Colonic mucosa (tissue), 4 donors: ENCODE measurements around the gene CRIP2. TPM values are rescaled to one million over a fixed set of nuclear protein-coding genes. Genes with fewer than 3 reads are reported as not detected.

Experiments
- DNase-seq: peaks from one replicate; pipeline ENCODE4 v3.0.0-alpha.2; 2020
- H3K27ac ChIP-seq: fragments of 200-600 bp; one replicate; pipeline ENCODE4 v1.8.0; 2021
- H3K27me3 ChIP-seq: fragments of 200-600 bp; one replicate; pipeline ENCODE4 v1.8.0; 2021
- H3K36me3 ChIP-seq: fragments of 200-600 bp; one replicate; pipeline ENCODE4 v1.8.0; 2021
- H3K4me1 ChIP-seq: fragments of 200-600 bp; one replicate; pipeline ENCODE4 v1.8.0; 2021; ENCODE audit warnings: mild to moderate bottlenecking
- H3K4me3 ChIP-seq: fragments of 200-600 bp; one replicate; pipeline ENCODE4 v1.8.0; 2021
- H3K9ac ChIP-seq, 2 donors: one replicate each; pipeline ENCODE4 v1.7.0; 2013; ENCODE audit warnings: control low read depth in 2 of 2, low read depth in 2 of 2, low read length in 2 of 2
- H3K9me3 ChIP-seq: fragments of 200-600 bp; one replicate; pipeline ENCODE4 v1.8.0; 2021
- intact Hi-C: fragments of 100-400 bp; cut with DNase I; formaldehyde crosslinking; loops from one replicate; pipeline ENCODE4 v1.14.1; 2022
- total RNA-seq, 2 donors: library from RNA; stranded (reverse); fragmentation: NEBNext Ultra II Directional in 1 of 2; extraction: Animal tissue kit (Norgen Biotek cat#: 25700) in 1 of 2; gene quantifications; one replicate each; pipeline ENCODE4 v1.2.1, GENCODE V29; 2021
- TF ChIP-seq, protein P1 (sequence below): fragments of 200-600 bp; IDR thresholded peaks from one replicate; pipeline ENCODE4 v1.8.0; 2022; ENCODE audit warnings: antibody characterized with exemption, mild to moderate bottlenecking
- donor health status: healthy.
- donor health status: DM: no; HTN: no; CAD: no.
- donor health status: DM: no; HTN: no; CAD: no.

The CRIP2 gene
- total RNA-seq, 2 donors from 2014 or later, result 11.3 to 20.3 TPM

DNA sequence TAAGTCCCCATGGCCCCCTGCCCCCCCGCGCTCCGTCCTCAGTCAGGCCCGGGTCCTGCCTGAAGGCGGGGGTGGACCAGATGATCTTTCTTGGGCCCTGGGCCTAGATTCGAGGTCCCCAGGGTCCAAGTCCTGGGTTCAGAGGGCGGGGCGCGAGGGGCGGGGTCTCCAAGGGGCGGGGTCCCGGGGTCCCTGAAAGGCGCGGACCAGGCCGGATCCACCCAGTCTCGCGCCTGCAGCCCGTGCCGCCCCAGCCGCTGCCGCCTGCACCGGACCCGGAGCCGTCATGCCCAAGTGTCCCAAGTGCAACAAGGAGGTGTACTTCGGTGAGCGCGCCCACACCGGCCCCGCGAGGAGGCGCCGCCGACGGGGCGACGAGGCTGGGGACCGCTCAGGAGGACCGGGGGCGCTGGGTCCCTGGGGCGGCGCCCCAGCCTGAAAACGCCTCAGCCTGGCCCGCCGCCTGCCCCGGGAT, 12.4 kb downstream of the CRIP2 start:
- H3K36me3 ChIP-seq, result no peaks in the 10 kb centered on the region
- peak overlapping the region; percentile 86 to 87 for H3K9ac ChIP-seq
- TF ChIP-seq, protein P1, sequence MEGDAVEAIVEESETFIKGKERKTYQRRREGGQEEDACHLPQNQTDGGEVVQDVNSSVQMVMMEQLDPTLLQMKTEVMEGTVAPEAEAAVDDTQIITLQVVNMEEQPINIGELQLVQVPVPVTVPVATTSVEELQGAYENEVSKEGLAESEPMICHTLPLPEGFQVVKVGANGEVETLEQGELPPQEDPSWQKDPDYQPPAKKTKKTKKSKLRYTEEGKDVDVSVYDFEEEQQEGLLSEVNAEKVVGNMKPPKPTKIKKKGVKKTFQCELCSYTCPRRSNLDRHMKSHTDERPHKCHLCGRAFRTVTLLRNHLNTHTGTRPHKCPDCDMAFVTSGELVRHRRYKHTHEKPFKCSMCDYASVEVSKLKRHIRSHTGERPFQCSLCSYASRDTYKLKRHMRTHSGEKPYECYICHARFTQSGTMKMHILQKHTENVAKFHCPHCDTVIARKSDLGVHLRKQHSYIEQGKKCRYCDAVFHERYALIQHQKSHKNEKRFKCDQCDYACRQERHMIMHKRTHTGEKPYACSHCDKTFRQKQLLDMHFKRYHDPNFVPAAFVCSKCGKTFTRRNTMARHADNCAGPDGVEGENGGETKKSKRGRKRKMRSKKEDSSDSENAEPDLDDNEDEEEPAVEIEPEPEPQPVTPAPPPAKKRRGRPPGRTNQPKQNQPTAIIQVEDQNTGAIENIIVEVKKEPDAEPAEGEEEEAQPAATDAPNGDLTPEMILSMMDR, result no peak
- peak overlapping the region; percentile 57 for H3K4me3 ChIP-seq
- H3K27ac ChIP-seq, result peak overlapping the region; percentile 96
- H3K27me3 ChIP-seq, result peaks cover 12% of the 10 kb centered on the region
- intact Hi-C loops, result loop anchor here (5.0 kb wide), 1 partner anchor 115 kb away; no protein-coding TSS in a partner anchor
- H3K4me1 ChIP-seq, result peaks cover 28% of the 10 kb centered on the region
- no peaks in the 10 kb centered on the region for H3K9me3 ChIP-seq
- DNase-seq, result peak; percentile 86

DNA sequence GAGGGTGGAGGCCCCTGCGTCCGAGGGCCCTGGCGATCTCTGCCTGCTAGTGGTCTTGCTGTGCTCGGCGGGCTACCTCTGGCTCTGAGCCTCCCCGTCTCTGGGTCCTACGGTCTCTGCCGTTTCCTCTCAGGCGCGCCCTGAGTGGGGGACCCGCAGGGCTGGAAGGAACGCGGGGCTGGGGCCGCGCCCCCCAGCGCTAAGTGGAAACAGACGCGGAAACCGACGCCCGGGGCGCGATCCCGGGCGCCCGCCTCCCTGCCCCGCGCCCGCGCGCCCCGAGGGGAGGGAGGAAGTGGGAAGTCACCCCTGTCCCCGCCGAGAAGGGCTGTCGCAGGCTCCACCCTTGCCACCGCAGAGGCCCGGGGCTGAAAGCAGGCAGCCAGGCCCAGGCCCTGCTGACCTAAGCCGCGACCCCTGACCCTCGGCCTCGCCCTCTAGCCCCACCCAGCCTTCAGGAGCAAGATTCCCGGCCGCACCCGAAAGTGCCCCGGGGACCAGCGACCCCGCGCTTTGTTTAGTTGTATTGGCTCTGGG, 12.9 kb downstream of the CRIP2 start:
- Histone ChIP-seq H3K4me1 (peaks cover 23% of the 10 kb centered on the region), H3K9ac (peak overlapping the region; percentile 86 to 87)
- TF ChIP-seq, protein P1, result no peak

DNA sequence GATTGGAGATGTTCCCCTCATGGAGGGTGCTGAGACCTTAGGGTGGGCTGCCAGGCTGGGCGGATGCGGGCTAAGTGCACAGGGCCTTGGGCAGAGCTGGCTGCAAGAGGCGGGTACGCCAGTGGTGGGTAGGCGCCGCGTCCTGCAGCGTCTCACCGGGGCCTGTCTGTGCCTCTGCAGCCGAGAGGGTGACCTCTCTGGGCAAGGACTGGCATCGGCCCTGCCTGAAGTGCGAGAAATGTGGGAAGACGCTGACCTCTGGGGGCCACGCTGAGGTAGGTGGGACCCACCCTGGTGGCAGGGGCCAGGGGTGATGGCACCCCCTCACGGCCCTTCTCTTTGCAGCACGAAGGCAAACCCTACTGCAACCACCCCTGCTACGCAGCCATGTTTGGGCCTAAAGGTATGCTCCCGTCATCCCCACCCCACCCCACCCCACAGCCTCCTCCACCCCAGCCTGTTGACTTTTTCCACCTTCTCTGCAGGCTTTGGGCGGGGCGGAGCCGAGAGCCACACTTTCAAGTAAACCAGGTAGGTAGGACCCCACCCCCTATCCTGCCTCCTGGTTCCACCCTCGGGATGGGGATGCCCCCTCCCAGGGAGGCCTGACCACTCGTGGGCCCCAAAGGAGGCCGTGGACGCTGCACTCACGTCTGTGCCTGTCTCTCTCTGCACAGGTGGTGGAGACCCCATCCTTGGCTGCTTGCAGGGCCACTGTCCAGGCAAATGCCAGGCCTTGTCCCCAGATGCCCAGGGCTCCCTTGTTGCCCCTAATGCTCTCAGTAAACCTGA, 13.6 kb downstream of the CRIP2 start:
- H3K4me3 ChIP-seq, result peak overlapping the region; percentile 64
- no peaks in the 10 kb centered on the region for H3K9me3 ChIP-seq
- peak; percentile 86 for DNase-seq
- peak overlapping the region; percentile 87 to 96 for H3K9ac ChIP-seq
- H3K27ac ChIP-seq, result peak overlapping the region; percentile 96
- TF ChIP-seq, protein P1, result no peak
- peaks cover 20% of the 10 kb centered on the region for H3K4me1 ChIP-seq
- H3K27me3 ChIP-seq, result peaks cover 12% of the 10 kb centered on the region
- intact Hi-C loops, result loop anchor here (5.0 kb wide), 1 partner anchor 116 kb away; no protein-coding TSS in a partner anchor
- no peaks in the 10 kb centered on the region for H3K36me3 ChIP-seq

More for the DNA sequence above, 12.9 kb downstream of the CRIP2 start:
- peak overlapping the region; percentile 57 for H3K4me3 ChIP-seq
- intact Hi-C loops, result loop anchor here (5.0 kb wide), 1 partner anchor 115 kb away; no protein-coding TSS in a partner anchor
- no peaks in the 10 kb centered on the region for H3K36me3 ChIP-seq
- H3K27me3 ChIP-seq, result peaks cover 12% of the 10 kb centered on the region
- peak; percentile 78 for DNase-seq
- H3K9me3 ChIP-seq, result no peaks in the 10 kb centered on the region
- peak overlapping the region; percentile 96 for H3K27ac ChIP-seq

DNA sequence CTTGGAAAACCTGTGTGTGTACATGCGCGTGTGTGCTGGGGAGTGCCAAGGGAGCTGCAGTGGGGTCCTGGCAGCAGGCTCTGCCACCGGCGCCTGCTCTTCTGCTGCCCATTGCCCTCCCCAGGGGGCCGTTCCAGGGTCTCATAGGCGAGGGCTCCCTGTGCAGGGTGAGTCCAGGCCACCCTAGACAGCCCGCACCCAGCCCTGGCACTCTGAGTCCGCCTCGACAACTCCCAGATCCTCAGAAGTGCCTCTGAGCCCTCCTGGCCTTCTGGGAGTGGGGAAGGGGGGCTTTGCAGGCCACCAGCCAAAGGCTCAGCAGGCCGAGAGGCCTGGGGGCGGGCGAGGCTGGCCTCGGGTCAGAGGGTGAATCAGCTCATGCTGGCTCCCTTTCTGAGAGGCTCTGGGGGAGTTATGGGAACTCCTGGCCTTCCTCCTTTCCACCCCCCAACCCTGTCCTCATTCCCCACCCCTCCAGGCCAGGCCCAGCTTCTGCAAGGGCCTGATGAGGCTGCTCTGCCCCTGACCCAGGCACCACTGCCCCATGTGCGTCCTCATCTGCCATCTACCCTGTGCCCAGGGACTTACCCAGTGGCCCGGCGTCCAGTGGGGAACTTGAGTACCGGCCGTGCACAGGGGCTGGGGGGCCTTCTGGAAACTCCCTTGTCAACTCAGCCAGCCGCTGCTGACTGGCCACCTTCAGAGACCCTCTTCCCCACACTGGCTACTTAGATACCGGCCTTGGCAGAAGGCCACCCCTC, 14.3 kb downstream of the CRIP2 start:
- intact Hi-C loops, result loop anchor here (5.0 kb wide), 1 partner anchor 117 kb away; no protein-coding TSS in a partner anchor
- DNase-seq, result peak; percentile 39
- peaks cover 20% of the 10 kb centered on the region for H3K4me1 ChIP-seq

More for the DNA sequence above, 14.3 kb downstream of the CRIP2 start:
- H3K36me3 ChIP-seq, result no peaks in the 10 kb centered on the region
- peak overlapping the region; percentile 96 for H3K27ac ChIP-seq
- TF ChIP-seq, protein P1, result no peak
- no peaks in the 10 kb centered on the region for H3K9me3 ChIP-seq
- H3K27me3 ChIP-seq, result peaks cover 12% of the 10 kb centered on the region
- peak overlapping the region; percentile 85 to 96 for H3K9ac ChIP-seq
- H3K4me3 ChIP-seq, result peak overlapping the region; percentile 64
